GM12878 (cell line): Measurements from ENCODE around the gene RPUSD1. TPM values are rescaled to one million over a fixed set of nuclear protein-coding genes. Genes with fewer than 3 reads are reported as not detected.

Experiments used
- microRNA counts: library from miRNA; unstranded; fragments of <30 nt; microRNA quantifications from one replicate; lab custom pipeline; 2016
- microRNA-seq: library from miRNA; unstranded; fragments of <30 nt; microRNA quantifications from one replicate; pipeline ENCODE4, GENCODE V29; 2018
- polyA plus RNA-seq, 11 experiments: library from polyadenylated mRNA; depleted of rRNA in 4 of 11; unstranded in 6 of 11; stranded (reverse) in 5 of 11; fragments of >200 nt; fragmentation: Nextera tagmentation in 4 of 11; fragmentation: Illumina TruSeq in 1 of 11; extraction: Ambion mirVana in 4 of 11; extraction: Trizol in 1 of 11; gene quantifications; 1 replicate in 1 of 11; 2 replicates in 10 of 11; pipeline versions ENCODE4 v1.2.1 to v1.2.3, GENCODE V29; 2011 to 2016; ENCODE audit warnings: inconsistent platforms in 2 of 11, missing spikeins in 2 of 11, low read depth in 1 of 11
- small RNA-seq: library from RNA; depleted of rRNA; stranded (forward); fragments of <200 nt; gene quantifications from one replicate; pipeline ENCODE3, GENCODE V24; 2014
- total RNA-seq, 4 experiments: library from RNA; depleted of rRNA in 3 of 4; stranded (reverse); fragments of >200 nt in 3 of 4; fragmentation: Illumina TruSeq in 1 of 4; extraction: Trizol in 1 of 4; gene quantifications; 2 replicates each; pipeline versions ENCODE4 v1.2.1 to v1.2.3, GENCODE V29; 2013 to 2021

RPUSD1 gene
- total and polyA plus RNA-seq, 10 of the 15 experiments (the other 5 are each of a cell fraction or from before 2014, with no cell fraction given): 0.55 to 49.9 (median 21.1) TPM

MicroRNAs encoded within 50 kb of the gene (microRNA counts, 767-probe panel; counts per million panel counts)
- 516 counts per million, percentile 8 among the panel's probes with 10 or more counts for microRNA hsa-miR-662 (lab: Ali Mortazavi, UCI)

Small RNAs within 50 kb of the gene (microRNA-seq; reads per million reads assigned to microRNA genes)
- gene MIR662: not detected

Small RNAs within 50 kb of the gene (small RNA-seq; reads per million reads assigned to genes)
- gene MIR662: not detected

Other genes with a start within 250 kb of the RPUSD1 start
Only the 7 nearest of the 24 such genes appear.
- gene ANTKMT, start 67.2 kb downstream of the RPUSD1 start, total RNA-seq (2014; rRNA removed): 38.4 and 51.7 TPM in 2 replicates
- 7.1 and 9.3 TPM in 2 replicates for gene ANTKMT, start 67.2 kb downstream of the RPUSD1 start, total RNA-seq (2014; rRNA removed; fragmentation: Illumina TruSeq; extraction: Trizol)
- gene ANTKMT, start 67.2 kb downstream of the RPUSD1 start, total RNA-seq (2021): 60.5 and 67.8 TPM in 2 replicates
- gene ANTKMT, start 67.2 kb downstream of the RPUSD1 start, polyA plus RNA-seq (2011; rRNA removed): 3.3 and 5.6 TPM in 2 replicates
- 0.62 TPM in 1 of 2 replicates, not detected in the other for gene ANTKMT, start 67.2 kb downstream of the RPUSD1 start, polyA plus RNA-seq (2014; fragmentation: Illumina TruSeq; extraction: Trizol)
- gene ANTKMT, start 67.2 kb downstream of the RPUSD1 start, polyA plus RNA-seq (2014; fragmentation: Nextera tagmentation; extraction: Ambion mirVana): 1 to 10 TPM in 1 of 2 experiments, under 1 TPM in 1; 0.58 to 3.1 TPM
- gene ANTKMT, start 67.2 kb downstream of the RPUSD1 start, polyA plus RNA-seq (2014; rRNA removed): 39.2 and 42.3 TPM in 2 replicates
- gene ANTKMT, start 67.2 kb downstream of the RPUSD1 start, polyA plus RNA-seq (2016; fragmentation: Nextera tagmentation; extraction: Ambion mirVana): 10 to 100 TPM; 44.5 to 54.8 TPM
- gene CCDC78, start 61.9 kb downstream of the RPUSD1 start, total RNA-seq (2014; rRNA removed): 12.2 and 16.2 TPM in 2 replicates
- 3.0 and 4.7 TPM in 2 replicates for gene CCDC78, start 61.9 kb downstream of the RPUSD1 start, total RNA-seq (2014; rRNA removed; fragmentation: Illumina TruSeq; extraction: Trizol)
- gene CCDC78, start 61.9 kb downstream of the RPUSD1 start, total RNA-seq (2021): 16.2 and 18.7 TPM in 2 replicates
- gene CCDC78, start 61.9 kb downstream of the RPUSD1 start, polyA plus RNA-seq (2011; rRNA removed): 3.2 and 7.2 TPM in 2 replicates
- 1.1 and 2.5 TPM in 2 replicates for gene CCDC78, start 61.9 kb downstream of the RPUSD1 start, polyA plus RNA-seq (2014; fragmentation: Illumina TruSeq; extraction: Trizol)
- gene CCDC78, start 61.9 kb downstream of the RPUSD1 start, polyA plus RNA-seq (2014; fragmentation: Nextera tagmentation; extraction: Ambion mirVana): under 1 TPM; 0.10 to 0.97 TPM
- 26.2 and 32.6 TPM in 2 replicates for gene CCDC78, start 61.9 kb downstream of the RPUSD1 start, polyA plus RNA-seq (2014; rRNA removed)
- 1 to 10 TPM; 3.1 to 6.1 TPM for gene CCDC78, start 61.9 kb downstream of the RPUSD1 start, polyA plus RNA-seq (2016; fragmentation: Nextera tagmentation; extraction: Ambion mirVana)
- 27.5 and 30.2 TPM in 2 replicates for gene HAGHL, start 61.3 kb downstream of the RPUSD1 start, total RNA-seq (2014; rRNA removed)
- gene HAGHL, start 61.3 kb downstream of the RPUSD1 start, total RNA-seq (2014; rRNA removed; fragmentation: Illumina TruSeq; extraction: Trizol): 8.5 and 9.5 TPM in 2 replicates
- gene HAGHL, start 61.3 kb downstream of the RPUSD1 start, total RNA-seq (2021): 44.5 and 48.2 TPM in 2 replicates
- gene HAGHL, start 61.3 kb downstream of the RPUSD1 start, polyA plus RNA-seq (2011; rRNA removed): 5.9 and 14.0 TPM in 2 replicates
- gene HAGHL, start 61.3 kb downstream of the RPUSD1 start, polyA plus RNA-seq (2014; fragmentation: Illumina TruSeq; extraction: Trizol): 0.41 and 1.9 TPM in 2 replicates
- gene HAGHL, start 61.3 kb downstream of the RPUSD1 start, polyA plus RNA-seq (2014; fragmentation: Nextera tagmentation; extraction: Ambion mirVana): under 1 TPM; 0.23 to 0.68 TPM
- 44.6 and 46.2 TPM in 2 replicates for gene HAGHL, start 61.3 kb downstream of the RPUSD1 start, polyA plus RNA-seq (2014; rRNA removed)
- 10 to 100 TPM; 18.8 to 23.5 TPM for gene HAGHL, start 61.3 kb downstream of the RPUSD1 start, polyA plus RNA-seq (2016; fragmentation: Nextera tagmentation; extraction: Ambion mirVana)
- 31.9 and 37.4 TPM in 2 replicates for gene CIAO3, start 47.4 kb downstream of the RPUSD1 start, total RNA-seq (2014; rRNA removed)
- 12.7 TPM in 2 replicates for gene CIAO3, start 47.4 kb downstream of the RPUSD1 start, total RNA-seq (2014; rRNA removed; fragmentation: Illumina TruSeq; extraction: Trizol)
- 30.2 and 33.5 TPM in 2 replicates for gene CIAO3, start 47.4 kb downstream of the RPUSD1 start, total RNA-seq (2021)
- 24.6 and 29.7 TPM in 2 replicates for gene CIAO3, start 47.4 kb downstream of the RPUSD1 start, polyA plus RNA-seq (2011; rRNA removed)
- 4.9 and 11.5 TPM in 2 replicates for gene CIAO3, start 47.4 kb downstream of the RPUSD1 start, polyA plus RNA-seq (2014; fragmentation: Illumina TruSeq; extraction: Trizol)
- 1 to 10 TPM; 1.4 to 4.0 TPM for gene CIAO3, start 47.4 kb downstream of the RPUSD1 start, polyA plus RNA-seq (2014; fragmentation: Nextera tagmentation; extraction: Ambion mirVana)
- gene CIAO3, start 47.4 kb downstream of the RPUSD1 start, polyA plus RNA-seq (2014; rRNA removed): 36.3 and 49.5 TPM in 2 replicates
- gene CIAO3, start 47.4 kb downstream of the RPUSD1 start, polyA plus RNA-seq (2016; fragmentation: Nextera tagmentation; extraction: Ambion mirVana): 10 to 100 TPM; 36.3 to 37.5 TPM
- gene MSLN, start 27.6 kb downstream of the RPUSD1 start, total RNA-seq (2014; rRNA removed): not detected in 2 replicates
- not detected in 2 replicates for gene MSLN, start 27.6 kb downstream of the RPUSD1 start, total RNA-seq (2014; rRNA removed; fragmentation: Illumina TruSeq; extraction: Trizol)
- not detected in 2 replicates for gene MSLN, start 27.6 kb downstream of the RPUSD1 start, total RNA-seq (2021)
- gene MSLN, start 27.6 kb downstream of the RPUSD1 start, polyA plus RNA-seq (2011; rRNA removed): 0.08 TPM in 1 of 2 replicates, not detected in the other
- not detected in 2 replicates for gene MSLN, start 27.6 kb downstream of the RPUSD1 start, polyA plus RNA-seq (2014; fragmentation: Illumina TruSeq; extraction: Trizol)
- gene MSLN, start 27.6 kb downstream of the RPUSD1 start, polyA plus RNA-seq (2014; fragmentation: Nextera tagmentation; extraction: Ambion mirVana): not detected
- gene MSLN, start 27.6 kb downstream of the RPUSD1 start, polyA plus RNA-seq (2014; rRNA removed): not detected in 2 replicates
- gene MSLN, start 27.6 kb downstream of the RPUSD1 start, polyA plus RNA-seq (2016; fragmentation: Nextera tagmentation; extraction: Ambion mirVana): not detected
- 25.6 and 30.0 TPM in 2 replicates for gene CHTF18, start 239 bp upstream of the RPUSD1 start, total RNA-seq (2014; rRNA removed)
- gene CHTF18, start 239 bp upstream of the RPUSD1 start, total RNA-seq (2014; rRNA removed; fragmentation: Illumina TruSeq; extraction: Trizol): 6.4 and 8.8 TPM in 2 replicates
- 76.0 and 87.8 TPM in 2 replicates for gene CHTF18, start 239 bp upstream of the RPUSD1 start, total RNA-seq (2021)
- gene CHTF18, start 239 bp upstream of the RPUSD1 start, polyA plus RNA-seq (2011; rRNA removed): 4.3 and 7.2 TPM in 2 replicates
- gene CHTF18, start 239 bp upstream of the RPUSD1 start, polyA plus RNA-seq (2014; fragmentation: Illumina TruSeq; extraction: Trizol): 0.33 and 1.7 TPM in 2 replicates
- 1 to 10 TPM; 1.6 to 6.2 TPM for gene CHTF18, start 239 bp upstream of the RPUSD1 start, polyA plus RNA-seq (2014; fragmentation: Nextera tagmentation; extraction: Ambion mirVana)
- gene CHTF18, start 239 bp upstream of the RPUSD1 start, polyA plus RNA-seq (2014; rRNA removed): 44.1 and 51.1 TPM in 2 replicates
- gene CHTF18, start 239 bp upstream of the RPUSD1 start, polyA plus RNA-seq (2016; fragmentation: Nextera tagmentation; extraction: Ambion mirVana): 10 to 100 TPM; 48.3 to 62.6 TPM
- gene GNG13, start 12.4 kb upstream of the RPUSD1 start, total RNA-seq (2014; rRNA removed): not detected in 2 replicates
- not detected in 2 replicates for gene GNG13, start 12.4 kb upstream of the RPUSD1 start, total RNA-seq (2014; rRNA removed; fragmentation: Illumina TruSeq; extraction: Trizol)
- gene GNG13, start 12.4 kb upstream of the RPUSD1 start, total RNA-seq (2021): not detected in 2 replicates
- not detected in 2 replicates for gene GNG13, start 12.4 kb upstream of the RPUSD1 start, polyA plus RNA-seq (2011; rRNA removed)
- gene GNG13, start 12.4 kb upstream of the RPUSD1 start, polyA plus RNA-seq (2014; fragmentation: Illumina TruSeq; extraction: Trizol): not detected in 2 replicates
- not detected for gene GNG13, start 12.4 kb upstream of the RPUSD1 start, polyA plus RNA-seq (2014; fragmentation: Nextera tagmentation; extraction: Ambion mirVana)
- gene GNG13, start 12.4 kb upstream of the RPUSD1 start, polyA plus RNA-seq (2014; rRNA removed): not detected in 2 replicates
- gene GNG13, start 12.4 kb upstream of the RPUSD1 start, polyA plus RNA-seq (2016; fragmentation: Nextera tagmentation; extraction: Ambion mirVana): not detected